NB4 (cell line): ENCODE data around the gene ANXA6.

ENCODE experiments used
- CTCF ChIP-seq: IDR thresholded peaks from one replicate; pipeline ENCODE4 v1.5.1; 2012; ENCODE audit warnings: low read depth, low read length
- MYC ChIP-seq: IDR thresholded peaks from 2 replicates; pipeline ENCODE4 v1.6.1; 2011; ENCODE audit warnings: low read depth, low read length

- TF ChIP-seq CTCF (no peak), MYC (no peak)
Measured at GRCh38 chr5:151076616-151077015, 81.0 kb downstream of the ANXA6 start.
